Uterus (tissue), 2 donors: ENCODE data around the gene IRS4.

Experiments used
- CTCF ChIP-seq, 4 experiments: fragments of 200-600 bp in 2 of 4; fragments of 450-650 bp in 2 of 4; sonication (generic) in 2 of 4; IDR thresholded peaks; one replicate each; pipeline ENCODE4 v1.5.1; 2016 to 2019; ENCODE audit warnings: antibody characterized with exemption in 4 of 4, mild to moderate bottlenecking in 2 of 4, moderate library complexity in 1 of 4
- POLR2A ChIP-seq, 2 donors: fragments of 450-650 bp; IDR thresholded peaks; one replicate each; pipeline ENCODE4 v1.6.1; 2016; ENCODE audit warnings: antibody characterized with exemption in 2 of 2, mild to moderate bottlenecking in 1 of 2, moderate library complexity in 1 of 2

DNA sequence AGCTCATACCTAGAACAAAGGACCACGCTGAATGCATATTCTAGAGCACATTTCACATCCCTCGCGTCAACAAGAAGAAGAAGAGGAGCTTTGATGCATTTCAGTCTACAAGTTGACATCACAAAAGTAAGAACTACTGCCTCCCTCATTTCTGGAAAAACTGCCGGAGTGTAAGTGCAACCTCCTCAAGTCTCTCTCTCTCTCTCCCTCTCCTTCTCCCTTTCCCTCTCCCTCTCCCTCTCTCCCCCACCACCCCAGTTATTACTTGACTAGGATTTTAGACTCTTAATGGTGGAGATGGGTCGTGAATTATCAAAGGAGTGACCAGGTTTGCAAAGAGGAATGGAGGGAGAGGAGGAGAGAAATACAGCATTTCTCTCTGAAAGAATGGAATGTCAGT is 1.4 kb upstream of the IRS4 start:
- no peak for TF ChIP-seq CTCF (IDR thresholded peaks at IDR 0.05)
- no peak for TF ChIP-seq POLR2A (IDR thresholded peaks at IDR 0.05)
